PFSK-1 (cell line): Measurements from ENCODE around the gene GRIFIN.

Experiments used
- FOXP2 ChIP-seq: optimal IDR thresholded peaks from 2 replicates; pipeline ENCODE3; 2011; ENCODE audit warnings: borderline replicate concordance, control low read depth, inconsistent platforms; ENCODE audit not compliant: insufficient read depth; ENCODE audit errors: extremely low read length, extremely low read depth
- POLR2AphosphoS5 ChIP-seq: IDR thresholded peaks from 2 replicates; pipeline ENCODE4 v1.6.1; 2012; ENCODE audit warnings: low read depth, mild to moderate bottlenecking, control low read depth, low read length, moderate library complexity
- REST ChIP-seq, 2 experiments: IDR thresholded peaks; 2 replicates each; pipeline versions ENCODE4 v1.6.1 to v1.8.0; 2011 to 2012; ENCODE audit warnings: low read depth in 2 of 2, low read length in 2 of 2, control low read depth in 1 of 2, inconsistent platforms in 1 of 2, mild to moderate bottlenecking in 1 of 2, moderate library complexity in 1 of 2; ENCODE audit not compliant: insufficient read depth in 1 of 2
- SIN3A ChIP-seq: IDR thresholded peaks from 2 replicates; pipeline ENCODE4 v1.6.1; 2012; ENCODE audit warnings: mild to moderate bottlenecking, low read length, moderate library complexity, borderline replicate concordance; ENCODE audit not compliant: insufficient read depth
- TAF1 ChIP-seq: IDR thresholded peaks from 2 replicates; pipeline ENCODE4 v1.6.1; 2012; ENCODE audit warnings: low read length, control low read depth, borderline replicate concordance; ENCODE audit not compliant: insufficient read depth

Gene GRIFIN

DNA sequence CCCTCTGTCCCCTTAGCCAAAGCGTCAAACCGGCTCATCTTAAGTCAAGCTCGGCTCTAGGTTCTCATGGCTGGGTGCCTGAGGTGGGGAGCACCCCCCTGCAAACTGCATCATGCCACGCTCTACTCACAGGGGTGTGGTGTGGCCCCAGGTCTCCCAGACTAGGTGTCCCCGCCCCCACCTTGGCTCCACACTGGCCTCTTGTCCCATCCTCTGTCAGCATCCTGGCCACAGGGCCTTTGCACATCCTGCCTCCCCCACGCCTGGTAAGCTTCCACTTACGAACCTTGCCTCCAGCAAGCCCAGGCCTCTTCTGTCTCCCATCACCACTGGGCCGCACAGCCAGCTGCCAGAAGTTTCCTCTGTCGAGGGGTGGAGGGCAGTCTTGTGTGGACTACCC, 20.2 kb upstream of the GRIFIN start:
- TF ChIP-seq SIN3A (no peak), POLR2AphosphoS5 (no peak), TAF1 (no peak), FOXP2 (no peak)

GRCh38 chr7:2495418-2496299, 19.5 kb upstream of the GRIFIN start:
- TF ChIP-seq TAF1: no peak

GRCh38 chr7:2494191-2495130, 18.3 kb upstream of the GRIFIN start:
- TF ChIP-seq FOXP2: no peak
- TF ChIP-seq TAF1: no peak
- TF ChIP-seq POLR2AphosphoS5: no peak
- no peak for TF ChIP-seq REST (IDR thresholded peaks at IDR 0.05; ENCODE audit: insufficient read depth in 1 of 2, low read depth in 2 of 2, low read length in 2 of 2)
- TF ChIP-seq SIN3A: no peak

GRCh38 chr7:2493205-2494164, 17.3 kb upstream of the GRIFIN start:
- TF ChIP-seq SIN3A: no peak
- TF ChIP-seq POLR2AphosphoS5: no peak
- no peak for TF ChIP-seq REST (IDR thresholded peaks at IDR 0.05; ENCODE audit: insufficient read depth in 1 of 2, low read depth in 2 of 2, low read length in 2 of 2)

DNA sequence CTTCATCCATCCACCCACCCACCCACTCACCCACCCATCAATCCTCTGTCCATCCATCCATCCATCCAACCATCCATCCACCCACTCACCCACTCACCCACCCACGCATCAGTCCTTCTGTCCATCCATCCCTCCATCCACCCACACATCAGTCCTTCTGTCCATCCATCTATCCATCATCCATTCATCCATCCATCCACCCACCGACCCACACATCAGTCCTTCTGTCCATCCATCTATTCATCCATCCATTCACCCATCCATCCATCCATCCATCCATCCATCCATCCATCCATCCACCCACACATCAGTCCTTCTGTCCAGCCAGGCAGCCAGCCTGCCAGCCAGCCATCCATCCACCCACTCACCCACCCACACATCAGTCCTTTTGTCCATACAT, 15.8 kb upstream of the GRIFIN start:
- TF ChIP-seq REST (IDR thresholded peaks at IDR 0.05; ENCODE audit: insufficient read depth in 1 of 2, low read depth in 2 of 2, low read length in 2 of 2) (no peak), POLR2AphosphoS5 (no peak), FOXP2 (no peak), TAF1 (no peak), SIN3A (no peak)
